ENCODE results near the gene CDX1.
"Not testable (repeated sequence)": the region's sequence is repeated elsewhere in the genome, so short reads cannot be mapped to it uniquely, and the experiment has no call there.

The CDX1 gene

DNA sequence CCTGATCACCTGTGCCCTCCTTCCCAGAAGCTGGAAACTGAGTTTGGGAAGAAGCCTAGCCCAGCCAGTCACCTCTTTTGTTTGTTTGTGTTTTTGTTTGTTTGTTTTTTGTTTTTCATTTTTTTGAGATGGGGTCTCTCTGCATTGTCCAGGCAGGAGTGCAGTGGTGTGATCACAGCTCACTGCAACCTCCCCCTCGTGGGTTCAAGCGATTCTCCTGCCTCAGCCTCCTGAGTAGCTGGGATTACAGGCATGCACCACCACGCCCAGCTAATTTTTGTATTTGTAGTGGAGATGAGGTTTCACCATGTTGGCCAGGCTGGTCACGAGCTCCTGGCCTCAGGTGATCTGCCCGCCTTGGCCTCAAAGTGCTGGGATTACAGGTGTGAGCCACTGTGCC, 67.1 kb downstream of the CDX1 start:
- DNase-seq (ENCODE audit: low spot score): not testable (repeated sequence)
